GM19023 (cell line): ENCODE measurements around the gene CHADL.
"Not testable (repeated sequence)": the region's sequence is repeated elsewhere in the genome, so short reads cannot be mapped to it uniquely, and the experiment has no call there.

ENCODE experiments used
- ATAC-seq: cut with Tn5 transposase; IDR thresholded peaks from one replicate; pipeline ENCODE4 v1.9.1; 2021; ENCODE audit warnings: mild to moderate bottlenecking, moderate library complexity; ENCODE audit not compliant: unreplicated experiment

CHADL gene

DNA sequence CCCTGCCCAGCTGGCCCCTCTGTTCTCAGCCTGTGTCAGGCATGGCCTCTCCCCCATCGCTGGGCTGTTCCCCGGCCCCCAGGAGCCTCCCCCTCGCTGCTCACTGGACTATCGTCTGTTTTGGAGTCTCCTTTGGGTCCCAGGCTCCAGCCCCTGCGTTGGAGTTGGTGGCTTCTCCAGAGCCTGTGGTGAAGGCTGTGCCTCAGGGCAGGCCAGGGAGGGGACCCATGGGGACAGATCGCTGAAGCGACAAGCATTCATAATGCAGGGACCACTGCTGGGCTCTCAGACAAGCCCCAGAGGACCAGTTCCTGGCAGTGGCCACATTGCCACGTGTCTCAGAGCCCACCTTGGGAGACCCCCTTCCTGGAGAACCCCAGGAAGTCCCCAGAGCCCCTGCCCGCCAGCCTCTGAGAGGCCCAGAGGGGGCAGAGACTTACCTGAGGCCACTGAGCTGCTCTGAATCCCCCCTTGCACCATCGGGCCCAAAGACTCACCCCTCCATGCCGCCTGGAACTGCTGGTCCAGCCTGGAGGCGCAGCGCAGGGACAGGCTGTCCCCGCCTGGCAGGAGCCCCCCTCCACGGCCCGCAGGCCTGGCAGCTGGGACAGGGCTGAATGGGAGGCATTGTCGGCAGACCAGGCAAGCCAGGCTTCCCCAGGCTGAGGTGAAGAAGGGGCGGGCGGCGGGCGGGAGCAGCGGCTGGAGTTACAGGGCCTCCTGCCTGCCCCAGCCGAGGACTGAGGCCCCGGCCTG is at the start of gene CHADL:
Gene CHADL, minus strand, starts transcription at position 555 of the 756 bp plus-strand sequence. Its CDS starts 50 bp downstream, at position 505.
- no peak for ATAC-seq

DNA sequence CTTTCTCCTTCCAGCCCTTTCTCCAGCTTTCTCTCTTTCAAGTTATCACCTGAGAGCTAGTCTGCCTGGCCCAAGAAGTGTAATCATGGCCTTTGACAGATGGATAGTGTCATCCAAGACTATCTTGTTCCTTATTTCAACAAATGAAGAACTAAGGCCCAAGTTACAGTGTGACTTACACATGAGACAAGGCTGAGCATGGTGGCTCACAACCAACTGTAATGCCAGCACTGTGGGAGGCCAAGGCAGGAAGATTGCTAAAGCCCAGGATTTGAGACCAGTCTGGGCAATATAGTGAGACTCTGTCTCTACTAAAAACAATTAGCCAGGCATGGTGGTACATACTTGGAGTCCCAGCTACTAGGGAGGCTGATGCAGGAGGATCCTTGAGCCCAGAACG is 48.9 kb upstream of the CHADL start:
- ATAC-seq: no peak

- ATAC-seq: no peak
Observed at GRCh38 chr22:41288245-41288946, 47.7 kb upstream of the CHADL start.

GRCh38 chr22:41286639-41287091 is 45.9 kb upstream of the CHADL start:
- ATAC-seq: peak; percentile 16

DNA sequence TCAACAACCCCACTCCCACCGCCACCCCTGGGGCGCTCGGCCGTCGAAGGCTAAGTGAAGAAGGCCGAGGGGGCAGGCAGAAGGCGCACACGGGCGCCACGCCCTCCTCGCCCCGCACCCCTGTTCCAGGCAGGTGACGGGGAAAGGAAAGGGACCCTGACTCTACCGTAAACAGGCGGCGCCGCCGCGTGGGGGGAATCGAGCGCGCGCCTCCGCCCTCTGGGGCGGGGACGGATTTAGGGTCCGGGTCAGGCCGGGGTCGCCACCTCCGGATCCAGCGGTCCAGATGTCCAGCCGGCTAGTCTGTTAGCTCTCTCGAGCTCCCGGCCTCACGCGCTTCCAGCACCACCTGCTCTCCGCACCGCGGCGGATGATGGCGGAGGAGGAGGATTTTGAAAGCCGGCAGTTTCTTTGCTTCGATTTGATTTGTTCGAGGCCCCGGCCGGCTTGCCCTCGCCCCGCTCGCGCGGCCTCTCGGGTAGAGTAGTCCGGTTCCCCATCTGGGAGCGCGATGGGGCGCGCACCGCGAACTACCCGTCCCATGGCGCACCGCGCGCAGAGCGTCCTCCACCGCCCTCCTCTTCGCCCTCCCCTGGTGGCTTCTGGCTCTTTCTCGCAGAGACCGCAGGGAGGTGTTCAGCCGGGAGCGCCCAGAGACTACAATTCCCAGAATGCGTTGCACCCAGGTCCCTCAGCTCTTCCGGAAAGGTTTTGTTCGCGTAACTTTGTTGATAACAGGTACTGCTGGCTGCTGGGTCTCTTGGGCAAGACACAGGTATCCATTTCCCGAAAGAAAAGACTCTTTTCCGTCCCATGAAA is 45.3 kb upstream of the CHADL start, which contains the start of gene RANGAP1:
Gene RANGAP1, minus strand, starts transcription at position 368 of the 819 bp plus-strand sequence. CDS start 5,143 bp downstream, outside the sequence.
- ATAC-seq: peak; percentile 95

DNA sequence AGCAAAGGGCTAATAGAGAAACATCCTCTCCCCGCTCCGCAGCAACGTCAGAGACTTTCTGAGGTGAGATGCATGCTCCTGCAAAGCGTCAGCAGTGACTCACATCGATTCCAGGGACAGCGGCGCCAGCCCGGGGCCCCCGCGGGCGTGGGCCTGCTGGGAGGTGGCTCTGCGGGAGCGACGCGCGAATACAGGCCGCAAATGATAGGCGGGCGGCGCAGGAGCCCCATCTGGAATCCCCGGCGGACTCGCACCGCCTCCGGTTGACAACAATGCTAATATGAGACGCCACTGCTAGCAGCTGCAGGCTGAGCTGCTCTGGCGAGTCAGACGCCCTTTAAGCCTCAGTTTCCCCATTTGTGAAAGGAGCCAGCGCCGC is 44.7 kb upstream of the CHADL start:
- ATAC-seq: peak; percentile 10

GRCh38 chr22:41284465-41284864 is 43.7 kb upstream of the CHADL start:
- no peak for ATAC-seq

DNA sequence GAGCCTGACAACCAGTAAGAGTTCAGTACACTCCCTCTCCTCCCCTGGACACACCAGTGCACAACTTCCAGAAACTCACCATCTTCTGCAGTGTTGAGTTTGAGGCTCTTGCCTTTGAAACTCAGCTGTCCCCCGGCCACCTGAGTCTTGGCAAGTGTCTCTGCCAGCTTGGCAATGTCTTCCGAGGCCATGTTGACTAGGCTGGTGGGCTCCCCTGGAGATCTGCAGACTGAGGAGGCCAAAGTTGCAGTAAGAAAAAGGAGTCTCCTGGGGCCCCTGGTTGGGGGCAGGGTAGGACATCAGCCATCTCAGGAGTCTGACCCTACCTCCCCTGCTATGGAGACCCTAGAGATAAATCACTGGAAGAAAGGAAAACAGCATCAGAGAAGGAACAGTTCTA is 40.1 kb upstream of the CHADL start:
- no peak for ATAC-seq

- ATAC-seq: no peak
Observed at GRCh38 chr22:41280065-41280464, 39.3 kb upstream of the CHADL start.

DNA sequence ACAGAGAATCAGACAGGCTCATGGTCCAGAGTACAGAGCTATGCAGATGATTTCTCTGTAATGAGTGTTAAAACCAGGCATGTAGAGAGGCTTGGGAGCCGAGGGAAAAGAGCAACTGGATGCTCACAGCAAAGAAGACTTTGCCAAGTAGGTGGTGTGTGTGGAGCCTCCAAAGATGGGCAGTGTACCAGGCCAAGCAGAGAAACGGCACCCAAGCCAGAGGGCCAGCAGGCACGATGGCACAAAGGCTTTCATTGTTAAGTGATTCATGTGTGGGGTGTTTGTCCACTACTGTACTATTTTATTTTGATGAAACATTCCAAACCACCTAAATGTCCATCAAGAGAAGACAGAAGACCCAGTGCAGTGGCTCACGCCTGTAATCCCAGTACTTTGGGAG is 34.1 kb upstream of the CHADL start:
- ATAC-seq: no peak

DNA sequence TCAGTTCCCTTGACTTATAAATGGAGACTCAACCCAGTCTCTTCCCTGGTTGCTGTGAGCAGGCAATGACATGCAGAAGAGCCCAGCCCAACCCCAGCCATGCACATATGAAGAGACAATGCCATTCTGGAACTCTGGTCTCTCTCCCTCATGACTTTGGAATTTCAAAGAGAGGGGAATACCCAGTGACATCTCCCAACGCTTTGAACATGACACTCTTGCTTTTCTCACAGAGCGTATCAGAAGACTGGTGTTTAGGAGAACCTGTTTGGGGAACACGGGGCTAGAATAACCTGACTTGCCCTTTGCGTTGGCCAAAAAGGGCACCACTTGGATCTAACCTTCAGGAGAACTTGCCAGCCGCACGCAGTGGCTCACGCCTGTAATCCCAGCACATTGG is 32.4 kb upstream of the CHADL start:
- ATAC-seq: no peak

DNA sequence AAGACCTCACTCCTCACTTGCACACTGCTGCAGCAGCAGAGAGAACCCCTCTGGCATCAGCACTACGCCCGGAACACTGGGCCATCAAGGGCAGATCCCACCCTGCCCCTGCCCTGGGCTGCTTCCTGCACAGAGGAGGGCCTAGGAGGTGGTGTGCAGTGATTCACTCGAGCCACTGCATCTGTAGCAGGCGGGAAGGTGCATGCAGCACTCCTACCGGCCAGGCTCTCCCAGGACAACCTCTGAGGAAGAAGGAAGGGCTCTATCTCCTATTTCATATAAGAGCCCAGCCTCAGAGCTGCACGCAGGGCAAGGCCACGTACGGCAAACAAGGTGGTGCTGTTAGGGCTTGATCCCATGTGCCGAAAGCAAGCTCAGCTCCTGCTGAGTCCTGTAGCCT is 31.1 kb upstream of the CHADL start:
- ATAC-seq: no peak

GRCh38 chr22:41267958-41268357 is 27.2 kb upstream of the CHADL start:
- ATAC-seq: no peak

DNA sequence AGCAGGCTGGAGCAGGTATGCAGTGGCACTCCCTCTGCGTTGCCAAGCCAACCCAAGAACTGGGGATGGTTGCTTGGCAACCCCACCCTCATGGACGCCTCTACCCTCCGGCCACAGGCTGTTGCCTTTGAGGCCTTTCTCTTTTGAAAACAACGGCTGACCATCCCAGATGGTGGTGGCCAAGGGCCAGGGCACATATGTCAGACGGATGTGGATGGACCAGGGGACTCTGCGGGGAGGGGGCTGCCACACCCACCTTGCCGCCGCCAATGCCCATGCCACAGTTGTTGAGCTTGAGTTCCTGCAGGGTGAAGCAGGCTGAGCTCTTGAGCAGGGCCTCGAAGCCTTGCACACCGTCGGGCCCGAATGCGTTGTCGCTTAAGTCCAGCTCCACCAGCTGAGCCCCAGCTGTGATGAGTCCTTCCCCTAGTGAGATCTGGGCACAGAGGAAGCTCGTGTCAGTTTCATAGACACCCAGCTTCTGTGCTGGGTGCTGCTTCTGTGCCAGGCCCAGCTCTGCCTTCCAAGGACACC is 23.7 kb upstream of the CHADL start:
- ATAC-seq: no peak

DNA sequence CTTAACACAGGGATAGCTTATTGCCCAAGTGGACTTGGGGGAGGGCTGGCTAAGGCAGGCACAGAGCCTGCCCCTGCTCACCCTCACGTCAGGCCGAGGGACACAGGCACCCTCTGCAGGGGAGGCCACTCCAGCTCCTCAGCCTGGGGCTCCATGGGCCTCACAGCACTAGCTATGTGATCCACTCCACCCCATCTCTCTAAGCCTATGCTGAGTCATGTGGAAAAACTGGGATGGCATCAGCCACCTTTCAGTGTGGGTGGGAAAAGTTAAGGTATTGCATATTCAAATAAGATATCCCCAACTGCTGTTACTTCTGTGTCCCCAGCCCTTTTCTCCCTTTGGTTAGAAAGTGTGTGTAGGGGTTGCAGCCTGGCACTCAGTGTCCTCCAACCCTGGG is 23.0 kb upstream of the CHADL start:
- no peak for ATAC-seq

- no peak for ATAC-seq
Observed at GRCh38 chr22:41262250-41262765, 21.6 kb upstream of the CHADL start.

GRCh38 chr22:41261541-41262249 is 21.0 kb upstream of the CHADL start:
- ATAC-seq: no peak

DNA sequence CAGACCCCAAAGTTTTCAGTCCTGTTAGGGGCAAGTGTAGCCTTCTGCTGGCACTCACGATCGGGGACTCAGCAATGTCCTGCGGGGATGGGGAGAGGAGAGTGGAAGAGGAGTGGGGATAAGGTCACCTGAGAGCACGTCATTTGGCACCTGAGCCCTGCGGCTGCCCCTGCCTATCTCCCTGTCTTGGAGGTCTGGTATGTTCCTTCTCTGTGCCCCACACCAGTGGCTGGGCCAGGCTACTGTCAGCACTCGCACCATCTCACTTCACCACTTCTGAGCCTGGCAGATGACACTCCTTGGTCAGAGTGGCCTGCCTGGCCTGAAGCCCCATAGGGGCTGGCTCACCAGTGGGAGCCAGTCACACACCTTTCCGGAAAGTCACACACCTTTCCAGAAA is 20.1 kb upstream of the CHADL start:
- no peak for ATAC-seq

GRCh38 chr22:41259756-41260155 is 19.0 kb upstream of the CHADL start:
- not testable (repeated sequence) for ATAC-seq

DNA sequence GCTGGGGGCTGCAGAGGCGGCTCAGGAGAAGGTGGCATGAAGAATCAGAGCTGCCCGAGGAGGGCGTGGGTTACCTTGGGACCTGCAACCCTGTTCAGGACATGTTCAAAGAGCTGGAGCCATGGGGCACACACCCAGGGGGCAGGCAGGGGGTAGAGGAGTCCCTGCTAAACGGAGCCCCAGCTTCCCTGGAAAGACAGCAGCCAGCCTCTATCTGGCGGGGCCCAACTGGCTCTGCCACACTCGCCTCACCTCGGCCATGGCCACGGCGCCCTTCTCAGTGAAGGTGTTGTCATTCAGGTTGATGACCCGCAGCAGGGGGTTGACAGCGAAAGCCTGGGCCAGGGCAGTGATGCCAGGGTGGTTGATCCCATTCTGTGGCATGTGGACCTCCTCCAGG is 17.0 kb upstream of the CHADL start:
- no peak for ATAC-seq
